ENCODE data around the gene CDCA3. TPM values are rescaled to one million over a fixed set of nuclear protein-coding genes. Genes with fewer than 3 reads are reported as not detected.

The CDCA3 gene
- total RNA-seq, 1 experiment from 2014 or later = 57.1 TPM

GRCh38 chr12:6826125-6826733 is 24.9 kb downstream of the CDCA3 start:
- Mint-ChIP-seq H3K4me1 (ENCODE audit: low read depth, unreplicated experiment) (peaks cover 16% of the 10 kb centered on the region), H3K36me3 (ENCODE audit: insufficient read depth, unreplicated experiment) (peaks cover 16% of the 10 kb centered on the region), H3K4me3 (ENCODE audit: low read depth, unreplicated experiment) (no peak overlapping the region), H3K27me3 (ENCODE audit: unreplicated experiment) (peaks cover 100% of the 10 kb centered on the region), H3K27ac (ENCODE audit: unreplicated experiment) (no peak overlapping the region), H3K9me3 (ENCODE audit: low read depth, unreplicated experiment) (no peaks in the 10 kb centered on the region)
- DNase-seq = no peak
- no TSS peak for BruUV-seq (replicated peaks)
- no peak for TF ChIP-seq CTCF (IDR thresholded peaks at IDR 0.05; ENCODE audit: unreplicated experiment)
- intact Hi-C loops (cut with micrococcal nuclease; ENCODE audit: unreplicated experiment) = loop anchor here (5.0 to 10.0 kb wide), 2 partner anchors 211 to 274 kb away; no protein-coding TSS in a partner anchor
- CTCF ChIA-PET = interaction anchor here (1.6 to 1.8 kb wide), 2 partner anchors 8 to 73 kb away, joined by 4 to 7 read pairs; partner anchors contain the start of gene MLF2

- peak; percentile 80 for TF ChIP-seq CTCF (IDR thresholded peaks at IDR 0.05; ENCODE audit: unreplicated experiment)
- no peak overlapping the region for H3K4me3 Mint-ChIP-seq (ENCODE audit: low read depth, unreplicated experiment)
- H3K27me3 Mint-ChIP-seq (ENCODE audit: unreplicated experiment) = peaks cover 100% of the 10 kb centered on the region
- intact Hi-C loops (cut with micrococcal nuclease; ENCODE audit: unreplicated experiment) = loop anchor here (1.0 to 10.0 kb wide), 3 partner anchors 90 to 273 kb away; no protein-coding TSS in a partner anchor
- H3K4me1 Mint-ChIP-seq (ENCODE audit: low read depth, unreplicated experiment) = peaks cover 16% of the 10 kb centered on the region
- H3K9me3 Mint-ChIP-seq (ENCODE audit: low read depth, unreplicated experiment) = no peaks in the 10 kb centered on the region
- BruUV-seq (replicated peaks) = no TSS peak
- DNase-seq = peak; percentile 87
- CTCF ChIA-PET = interaction anchor here (1.0 to 1.8 kb wide), 3 partner anchors 9 to 72 kb away, joined by 4 to 7 read pairs (median 4); partner anchors contain the start of gene MLF2
- H3K27ac Mint-ChIP-seq (ENCODE audit: unreplicated experiment) = no peak overlapping the region
- H3K36me3 Mint-ChIP-seq (ENCODE audit: insufficient read depth, unreplicated experiment) = peaks cover 16% of the 10 kb centered on the region
Measured at GRCh38 chr12:6825398-6826124, 25.5 kb downstream of the CDCA3 start.

GRCh38 chr12:6824901-6825381 is 26.1 kb downstream of the CDCA3 start:
- intact Hi-C loops (cut with micrococcal nuclease; ENCODE audit: unreplicated experiment) = loop anchor here (1.0 to 10.0 kb wide), 3 partner anchors 90 to 273 kb away; no protein-coding TSS in a partner anchor
- no peak for DNase-seq
- CTCF ChIA-PET = interaction anchor here (1.0 to 1.8 kb wide), 3 partner anchors 10 to 71 kb away, joined by 4 to 7 read pairs (median 4); partner anchors contain the start of gene MLF2
- no peak for TF ChIP-seq CTCF (IDR thresholded peaks at IDR 0.05; ENCODE audit: unreplicated experiment)
- H3K36me3 Mint-ChIP-seq (ENCODE audit: insufficient read depth, unreplicated experiment) = peaks cover 16% of the 10 kb centered on the region
- H3K27me3 Mint-ChIP-seq (ENCODE audit: unreplicated experiment) = peaks cover 100% of the 10 kb centered on the region
- peaks cover 16% of the 10 kb centered on the region for H3K4me1 Mint-ChIP-seq (ENCODE audit: low read depth, unreplicated experiment)
- H3K9me3 Mint-ChIP-seq (ENCODE audit: low read depth, unreplicated experiment) = no peaks in the 10 kb centered on the region
- no peak overlapping the region for H3K27ac Mint-ChIP-seq (ENCODE audit: unreplicated experiment)
- BruUV-seq (replicated peaks) = no TSS peak
- no peak overlapping the region for H3K4me3 Mint-ChIP-seq (ENCODE audit: low read depth, unreplicated experiment)

GRCh38 chr12:6824085-6824775 is 26.9 kb downstream of the CDCA3 start:
- intact Hi-C loops (cut with micrococcal nuclease; ENCODE audit: unreplicated experiment) = loop anchor here (10.0 kb wide), 1 partner anchor 209 kb away; no protein-coding TSS in a partner anchor
- no peak for TF ChIP-seq CTCF (IDR thresholded peaks at IDR 0.05; ENCODE audit: unreplicated experiment)
- DNase-seq = no peak
- CTCF ChIA-PET = interaction anchor here (1.8 kb wide), 1 partner anchor 71 kb away, joined by 7 read pairs; the partner anchor contains the start of gene MLF2
- H3K4me1 Mint-ChIP-seq (ENCODE audit: low read depth, unreplicated experiment) = peaks cover 16% of the 10 kb centered on the region
- H3K9me3 Mint-ChIP-seq (ENCODE audit: low read depth, unreplicated experiment) = no peaks in the 10 kb centered on the region
- H3K4me3 Mint-ChIP-seq (ENCODE audit: low read depth, unreplicated experiment) = no peak overlapping the region
- no TSS peak for BruUV-seq (replicated peaks)
- H3K27me3 Mint-ChIP-seq (ENCODE audit: unreplicated experiment) = peaks cover 100% of the 10 kb centered on the region
- H3K27ac Mint-ChIP-seq (ENCODE audit: unreplicated experiment) = no peak overlapping the region
- H3K36me3 Mint-ChIP-seq (ENCODE audit: insufficient read depth, unreplicated experiment) = peaks cover 12% of the 10 kb centered on the region
